ENCODE measurements around the gene L3MBTL4.

The L3MBTL4 gene

DNA sequence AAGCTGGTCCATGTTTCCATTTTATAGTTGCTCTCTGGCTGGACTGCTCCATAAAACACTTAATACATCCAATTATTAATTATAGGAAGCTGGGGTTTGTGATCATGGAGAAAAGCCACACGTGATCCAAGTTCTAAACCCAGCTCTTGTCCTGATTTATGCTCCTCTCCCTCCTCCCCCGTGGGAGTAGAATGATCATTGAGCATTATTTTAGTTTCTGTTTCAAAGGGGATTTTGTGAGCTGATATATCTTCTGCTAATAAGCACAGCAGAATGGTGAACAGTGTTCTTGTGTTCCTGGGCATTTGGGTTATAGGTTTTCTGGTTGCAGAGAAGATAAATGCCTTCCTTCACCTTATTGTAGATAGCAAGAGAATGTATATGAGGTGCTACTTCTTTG is 383.7 kb downstream of the L3MBTL4 start:
- no peak for DNase-seq (ENCODE audit: low spot score)

DNA sequence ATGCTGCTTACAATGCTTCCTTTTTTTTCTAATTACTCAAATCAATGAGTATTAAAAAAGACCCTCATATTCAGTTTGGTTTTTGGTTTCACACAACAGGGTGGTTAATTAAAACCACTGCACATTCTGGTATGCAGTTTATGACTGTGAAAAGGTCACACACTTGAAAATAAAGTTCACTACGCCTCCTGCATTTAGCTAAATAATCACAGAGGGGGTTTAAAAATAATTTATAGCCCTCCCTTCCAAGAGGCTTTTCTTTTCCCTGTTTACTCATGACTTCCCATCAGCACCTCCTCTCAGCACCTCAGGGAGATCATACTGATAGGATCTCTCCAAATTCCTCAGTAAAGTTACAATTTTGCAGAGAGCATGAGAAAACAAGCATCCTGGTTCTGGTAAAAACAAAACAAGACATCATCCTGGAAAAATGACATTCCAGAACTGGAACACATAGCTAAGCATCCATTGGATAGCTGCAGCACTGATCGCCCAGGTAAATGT is 389.9 kb downstream of the L3MBTL4 start:
- no peak for DNase-seq (ENCODE audit: low spot score)

DNA sequence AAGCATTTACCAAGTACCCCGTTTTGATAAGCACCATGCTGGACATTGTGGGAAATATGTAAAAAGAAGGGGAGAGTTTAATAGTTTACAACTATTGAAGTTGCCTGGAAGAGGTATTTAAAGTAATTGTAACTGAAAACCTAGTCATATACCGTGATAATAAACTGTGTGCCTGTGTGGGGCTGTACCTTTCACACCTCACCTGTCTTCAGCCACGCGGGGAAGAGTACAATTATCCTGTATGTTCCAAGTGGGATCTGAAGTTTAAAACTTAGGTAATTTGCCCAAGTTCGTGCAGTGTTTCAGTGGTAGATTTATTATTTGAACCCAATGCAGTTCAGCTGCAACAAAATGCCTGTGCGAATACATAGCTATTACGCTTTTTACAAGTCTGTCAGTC is 391.2 kb downstream of the L3MBTL4 start:
- DNase-seq (ENCODE audit: low spot score) = no peak

DNA sequence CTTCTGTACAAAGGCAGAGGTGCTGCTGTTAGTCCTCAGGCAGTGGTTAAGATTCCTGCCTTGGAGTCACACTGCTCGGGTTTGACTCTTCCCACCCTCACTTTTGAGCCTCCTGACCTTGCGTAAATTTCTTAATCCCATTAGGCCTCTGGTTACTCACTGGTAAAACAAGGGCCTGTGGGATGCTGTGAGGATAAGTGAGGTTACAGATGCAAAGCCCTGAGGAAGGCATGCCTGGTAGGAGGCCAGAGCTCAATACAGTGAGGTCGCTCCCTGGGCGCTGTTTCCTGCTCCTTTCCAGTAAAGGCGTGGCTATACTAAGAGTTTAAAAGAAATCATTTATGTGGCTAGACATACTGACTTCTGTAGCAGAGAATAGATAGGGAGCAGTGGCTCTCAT is 391.9 kb downstream of the L3MBTL4 start:
- no peak for DNase-seq (ENCODE audit: low spot score)

DNA sequence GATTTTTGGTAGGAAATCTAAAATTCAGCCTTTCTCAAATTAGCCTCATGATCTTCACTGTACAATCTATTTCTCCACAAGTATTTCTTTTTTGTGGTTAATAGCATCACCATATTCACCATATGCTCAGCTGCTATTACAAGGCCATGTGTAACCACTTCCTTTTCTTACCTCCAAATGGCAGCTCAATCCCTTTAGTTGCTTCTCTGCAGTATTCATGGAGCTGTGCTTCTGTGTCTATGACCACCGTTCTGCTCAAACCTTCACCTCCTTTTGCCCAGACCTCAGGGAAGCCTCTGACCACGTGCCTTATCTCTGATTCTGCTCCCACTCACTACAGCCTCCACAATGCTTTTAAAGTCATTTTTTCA is 392.7 kb downstream of the L3MBTL4 start:
- no peak for DNase-seq (ENCODE audit: low spot score)

DNA sequence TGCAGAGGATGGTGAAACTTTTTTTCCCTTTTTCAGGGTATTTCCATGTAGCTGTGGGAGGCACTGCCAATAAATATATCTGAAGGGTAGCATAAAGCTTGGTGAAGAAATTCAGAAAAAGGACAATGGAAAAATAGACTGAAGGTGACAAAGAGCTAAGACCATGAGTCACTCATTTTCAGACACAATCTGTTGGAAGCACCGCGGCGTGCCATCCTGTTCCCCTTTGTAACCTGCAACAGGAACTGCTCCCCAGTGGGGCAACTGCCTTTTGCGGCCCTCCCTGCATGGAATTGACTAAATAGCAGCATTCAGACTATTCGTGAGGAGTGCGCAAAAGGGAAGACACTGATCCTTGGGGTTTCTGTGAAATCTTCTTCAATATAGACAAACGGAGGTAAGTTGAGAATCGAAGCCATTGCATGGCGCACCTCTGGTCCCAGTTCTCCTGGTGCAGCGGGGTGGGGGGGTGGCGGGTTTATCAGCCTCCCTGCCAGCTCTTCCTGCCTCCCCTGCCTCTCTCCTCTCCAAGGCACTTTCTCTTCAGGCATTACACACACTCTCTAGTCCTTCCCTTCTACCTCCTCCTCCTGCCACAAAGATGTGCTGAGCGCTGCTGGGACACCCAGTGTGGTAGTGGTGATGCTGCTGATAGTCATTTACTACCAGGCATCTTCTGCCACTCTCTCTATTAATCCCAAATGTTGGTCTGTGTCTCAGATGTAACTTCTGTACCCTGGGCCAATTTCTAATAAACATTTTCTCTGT is 393.2 kb downstream of the L3MBTL4 start:
- no peak for DNase-seq (ENCODE audit: low spot score)

DNA sequence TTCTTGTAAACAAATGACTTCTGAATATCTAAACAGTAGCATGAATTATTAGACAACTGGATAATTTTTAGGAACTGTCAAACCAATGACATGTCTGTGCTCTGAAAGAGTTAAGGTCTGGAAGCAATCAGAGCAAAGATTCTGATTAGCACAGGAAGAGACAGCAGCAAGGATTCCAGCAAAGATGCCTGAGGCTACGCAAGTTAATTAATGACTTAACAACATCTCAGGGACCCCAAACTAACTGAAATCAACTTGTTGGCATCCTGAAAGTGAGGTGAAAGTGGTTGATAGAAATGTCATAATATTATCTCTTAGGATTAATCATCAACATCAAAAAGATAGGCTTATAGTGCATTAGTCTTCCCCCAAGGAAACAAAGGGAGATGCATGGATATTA is 396.0 kb downstream of the L3MBTL4 start:
- DNase-seq (ENCODE audit: low spot score) = no peak

DNA sequence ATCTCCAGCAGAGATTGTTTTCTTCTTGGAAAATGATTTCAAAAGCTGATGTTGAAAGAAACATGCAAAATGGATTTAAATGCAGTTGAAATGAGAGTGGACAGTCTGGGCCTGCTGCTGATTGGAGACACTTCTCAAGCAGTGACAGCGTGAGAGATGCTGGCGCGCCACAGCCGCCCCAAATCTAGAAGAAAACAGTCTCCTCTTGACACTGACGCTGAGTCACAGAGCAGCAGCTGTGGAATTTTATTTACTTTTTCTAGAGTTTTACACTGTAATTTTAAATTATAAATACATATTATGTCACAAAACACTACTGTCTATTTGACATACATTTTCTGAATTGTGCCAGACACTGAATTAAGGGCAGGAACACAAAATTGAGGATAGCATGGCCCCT is 397.5 kb downstream of the L3MBTL4 start:
- DNase-seq (ENCODE audit: low spot score) = no peak

DNA sequence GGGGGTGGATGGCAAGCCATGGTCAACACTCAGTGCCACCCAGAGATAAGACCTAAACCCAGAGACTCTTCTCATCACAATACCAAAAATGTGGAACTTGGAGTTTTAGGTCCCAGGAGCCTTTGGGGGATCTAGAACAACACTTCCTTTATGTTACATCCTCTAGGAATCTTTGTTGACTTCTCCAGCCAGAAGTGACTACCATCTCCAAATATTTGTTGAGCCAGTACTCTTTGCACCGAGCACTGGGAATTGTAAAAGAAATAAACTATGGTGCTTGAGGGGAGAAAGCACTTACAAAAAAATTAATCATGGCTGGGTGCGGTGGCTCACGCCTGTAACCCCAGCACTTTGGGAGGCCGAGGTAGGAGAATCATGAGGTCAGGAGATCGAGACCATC is 399.3 kb downstream of the L3MBTL4 start:
- no peak for DNase-seq (ENCODE audit: low spot score)

DNA sequence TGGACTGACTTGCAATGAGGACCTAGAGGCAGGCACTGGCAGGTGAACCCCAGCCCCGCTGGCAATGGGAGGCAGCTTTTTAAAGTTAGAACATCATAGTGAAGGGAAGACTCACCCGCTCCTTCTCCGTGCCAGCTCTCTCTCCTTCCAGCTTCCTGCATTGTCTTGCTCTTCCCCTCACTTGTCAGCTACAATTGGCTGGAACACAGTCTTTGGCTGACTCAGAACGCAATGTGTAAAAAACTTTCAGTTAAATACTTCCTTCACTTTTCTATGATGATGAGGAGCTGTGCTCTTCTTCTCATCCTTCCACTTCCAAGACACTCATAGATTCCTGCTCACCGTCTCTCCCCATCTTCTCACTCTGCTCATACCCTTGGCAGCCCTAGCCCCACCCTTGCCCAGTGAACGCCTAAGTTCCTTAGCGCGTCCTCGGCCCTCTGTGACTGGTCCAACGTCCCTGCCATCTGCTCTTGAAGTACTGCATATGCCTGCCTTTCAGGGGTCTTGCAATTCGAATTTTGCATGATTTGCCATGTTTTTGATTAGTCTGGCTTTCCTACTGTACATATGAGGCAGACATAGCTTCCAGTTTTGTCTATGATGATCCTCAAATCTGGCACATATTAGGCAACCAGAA is 401.4 kb downstream of the L3MBTL4 start:
- DNase-seq (ENCODE audit: low spot score) = no peak

DNA sequence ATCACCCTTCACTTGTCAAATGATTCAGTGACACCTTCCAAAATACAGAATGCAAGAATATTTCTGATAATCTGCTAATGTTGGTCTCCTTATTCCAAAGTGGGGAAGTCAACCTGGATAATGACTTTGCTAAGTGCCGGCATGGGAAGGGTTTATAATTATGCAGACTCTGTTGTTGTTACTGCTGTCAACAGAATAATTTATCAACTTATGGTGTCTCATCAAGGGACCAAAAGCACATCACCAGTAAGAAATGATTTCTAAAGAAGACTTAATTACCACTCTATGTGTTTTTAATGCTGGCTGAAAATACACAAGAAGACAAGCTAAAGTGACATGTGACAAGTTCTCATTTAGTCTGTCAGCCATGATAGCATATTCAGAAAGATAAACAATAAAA is 403.8 kb downstream of the L3MBTL4 start:
- no peak for DNase-seq (ENCODE audit: low spot score)

DNA sequence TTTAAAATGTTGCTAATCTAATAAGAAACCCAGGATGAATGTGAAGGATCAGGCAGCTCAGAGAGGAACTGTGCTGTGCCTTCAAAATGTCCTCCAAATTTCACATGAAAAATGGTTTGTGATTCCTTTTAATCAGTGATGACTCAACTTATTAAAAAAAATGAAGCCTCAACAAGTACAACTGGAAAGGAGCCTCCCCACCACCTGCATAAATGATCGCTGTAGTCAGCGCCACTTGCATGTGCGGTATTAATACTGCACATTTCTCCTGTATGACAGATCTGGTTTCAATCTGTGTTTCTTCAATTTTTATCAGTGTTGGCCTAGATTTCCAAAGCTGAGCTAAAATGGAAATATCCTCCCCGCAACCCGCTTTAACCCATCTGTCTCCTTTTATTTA is 404.4 kb downstream of the L3MBTL4 start:
- no peak for DNase-seq (ENCODE audit: low spot score)

DNA sequence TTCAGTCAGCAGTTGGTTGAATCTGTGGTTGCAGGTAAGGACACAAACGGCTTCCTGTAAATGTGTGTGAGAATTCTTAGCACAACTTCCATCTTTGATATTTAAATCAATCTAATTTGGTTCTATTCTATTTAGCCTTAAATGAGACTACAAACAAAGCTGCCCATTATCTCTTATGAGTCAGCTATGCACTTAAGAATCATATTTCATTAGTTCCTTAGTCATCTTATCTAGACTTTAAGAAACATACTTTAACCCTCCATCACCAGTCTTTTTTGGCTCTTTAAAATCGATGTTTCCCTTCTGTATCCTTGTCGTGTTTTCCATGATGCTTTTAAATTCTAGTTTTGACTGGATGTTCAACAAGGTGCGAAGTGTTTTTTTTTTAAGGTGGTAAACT is 405.0 kb downstream of the L3MBTL4 start:
- DNase-seq (ENCODE audit: low spot score) = no peak

DNA sequence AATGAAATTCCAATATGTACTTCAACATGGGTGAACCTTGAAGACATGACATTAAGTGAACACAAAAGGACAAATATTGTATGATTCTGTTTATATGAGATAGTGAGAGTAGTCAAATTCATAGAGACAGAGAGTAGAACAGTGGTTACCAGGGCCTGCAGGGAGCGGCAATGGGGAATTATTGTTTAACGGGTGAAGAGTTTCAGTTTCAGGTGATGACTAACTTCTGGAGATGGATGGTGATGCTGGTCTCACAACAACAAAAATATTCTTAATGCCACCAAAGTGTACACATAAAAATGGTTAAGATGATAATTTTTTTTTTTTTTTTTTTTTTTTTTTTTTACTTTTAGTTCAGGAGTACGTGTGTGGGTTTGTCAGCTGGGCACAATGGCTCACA is 410.0 kb downstream of the L3MBTL4 start:
- DNase-seq (ENCODE audit: low spot score) = no peak

DNA sequence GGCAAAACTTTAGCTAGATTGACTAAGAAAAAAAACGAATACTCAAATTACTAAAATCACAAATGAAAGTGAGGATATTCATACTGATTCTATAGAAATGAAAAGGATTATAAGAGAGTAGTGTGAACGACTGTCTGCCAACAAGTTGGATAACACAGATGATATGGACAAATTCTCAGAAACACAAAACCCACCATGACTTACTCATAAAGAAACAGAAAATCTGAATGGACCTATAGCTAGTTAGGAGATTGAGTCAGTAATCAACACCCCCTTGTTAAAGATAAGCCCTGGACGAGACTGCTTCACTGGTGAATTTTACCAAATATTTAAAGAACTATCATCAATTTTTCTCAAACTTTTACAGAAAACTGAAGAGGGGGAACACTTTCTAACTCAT is 410.6 kb downstream of the L3MBTL4 start:
- DNase-seq (ENCODE audit: low spot score) = no peak

DNA sequence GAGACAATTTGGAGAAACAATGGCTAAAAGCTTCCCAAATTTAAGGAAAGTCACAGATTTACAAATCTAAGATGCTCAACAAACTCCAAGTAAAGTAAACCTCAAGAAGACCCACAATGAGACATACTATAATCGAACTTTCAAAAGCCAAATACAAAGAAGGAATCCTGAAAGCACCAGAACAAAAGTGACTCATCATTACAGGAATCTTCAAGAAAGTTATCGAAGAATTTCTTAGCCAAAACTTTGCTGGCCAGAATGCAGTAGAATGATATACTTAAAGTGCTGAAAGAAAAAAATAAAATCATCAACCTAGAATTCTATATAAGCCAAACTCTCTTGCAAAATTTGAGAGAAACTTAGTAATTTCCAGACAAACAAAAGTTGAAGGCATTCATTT is 412.8 kb downstream of the L3MBTL4 start:
- no peak for DNase-seq (ENCODE audit: low spot score)

DNA sequence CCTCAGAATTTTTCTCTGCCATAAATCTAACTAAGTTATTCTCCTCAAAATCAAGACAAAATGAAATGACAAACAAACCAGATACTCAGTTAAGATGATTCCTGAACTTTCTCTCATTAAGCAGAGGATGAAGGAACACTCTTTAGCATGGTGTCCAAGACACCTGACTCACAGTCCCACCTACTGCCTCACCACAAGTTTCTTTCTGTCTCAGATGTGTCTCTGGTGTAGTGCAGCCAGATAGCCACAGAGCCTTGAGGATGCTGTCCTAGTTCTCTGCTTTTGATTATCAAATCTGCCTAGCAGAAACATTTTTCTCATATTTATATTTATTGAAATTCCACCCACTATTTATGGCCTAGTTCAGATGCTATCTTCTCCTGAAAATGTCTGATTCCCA is 415.8 kb downstream of the L3MBTL4 start:
- no peak for DNase-seq (ENCODE audit: low spot score)

DNA sequence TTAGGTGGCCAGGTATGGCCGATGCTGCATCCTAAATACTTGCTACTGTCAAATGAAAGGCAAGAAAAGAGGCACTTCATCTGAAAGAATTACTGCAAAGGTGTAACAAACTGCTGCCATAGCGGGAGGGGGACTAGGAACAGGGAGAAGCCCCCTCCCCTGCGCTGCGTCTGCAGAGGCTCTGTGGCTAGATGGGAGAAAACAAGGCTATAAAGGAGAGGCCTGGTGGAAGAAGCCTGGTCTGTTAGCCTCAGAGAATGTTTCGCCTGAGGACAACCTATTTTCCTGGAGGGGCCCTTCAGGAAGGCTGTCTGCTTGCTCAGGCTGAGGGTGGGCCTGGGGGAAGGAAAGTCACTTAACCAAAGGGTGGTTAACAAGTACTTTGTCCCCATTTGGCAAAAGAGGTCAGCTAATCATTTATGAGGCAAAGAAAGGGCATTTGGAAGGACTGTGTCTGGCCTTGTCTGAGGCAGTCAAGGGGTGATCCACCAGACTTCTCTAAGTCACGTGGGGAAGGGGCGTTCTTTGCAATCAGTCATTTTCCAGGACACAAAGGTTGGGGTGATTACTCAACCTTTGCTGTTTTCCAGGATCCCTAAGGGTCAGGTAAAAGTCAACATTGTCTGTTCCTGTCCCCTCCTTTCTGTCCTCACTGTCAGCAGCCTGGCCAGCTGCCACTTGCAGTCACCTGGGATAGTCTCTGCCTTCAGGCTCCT is 416.4 kb downstream of the L3MBTL4 start:
- DNase-seq (ENCODE audit: low spot score) = no peak

DNA sequence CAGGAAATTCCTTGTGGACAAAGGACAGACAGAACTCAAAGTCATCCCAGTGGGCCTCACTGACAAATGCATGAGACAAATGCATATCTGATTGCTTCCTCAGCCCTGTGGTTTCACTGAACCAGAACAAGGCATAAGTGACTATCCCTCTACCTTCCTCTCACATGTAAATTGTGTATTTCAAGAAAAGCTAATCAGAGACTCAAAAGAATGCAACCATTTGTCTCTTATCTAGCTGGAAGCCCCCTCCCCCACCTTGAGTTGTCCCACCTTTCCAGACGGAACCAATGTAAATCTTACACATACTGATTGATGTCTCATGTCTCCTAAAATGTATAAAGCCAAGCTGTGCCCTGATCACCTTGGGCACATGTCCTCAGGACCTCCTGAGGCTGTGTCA is 417.4 kb downstream of the L3MBTL4 start:
- DNase-seq (ENCODE audit: low spot score) = no peak

DNA sequence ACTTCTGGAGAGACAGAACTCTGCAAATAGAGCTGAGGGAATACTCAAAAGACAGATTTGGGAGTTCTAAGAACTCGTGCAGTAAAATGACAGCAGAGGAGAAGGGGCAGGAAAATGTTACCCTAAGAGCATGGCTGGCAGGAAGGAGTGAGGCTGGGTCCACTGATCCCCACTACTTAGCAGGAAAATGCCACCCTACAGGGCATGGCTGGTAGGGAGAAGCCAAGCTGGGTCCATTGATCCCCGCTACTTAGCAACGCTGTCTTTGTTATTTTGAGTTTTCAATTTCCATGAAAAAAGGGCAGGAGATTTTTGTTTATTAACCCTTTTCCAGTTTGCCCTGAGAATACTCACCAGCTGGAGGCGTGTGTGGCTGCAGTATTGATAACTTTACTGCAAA is 419.1 kb downstream of the L3MBTL4 start:
- DNase-seq (ENCODE audit: low spot score) = no peak

DNA sequence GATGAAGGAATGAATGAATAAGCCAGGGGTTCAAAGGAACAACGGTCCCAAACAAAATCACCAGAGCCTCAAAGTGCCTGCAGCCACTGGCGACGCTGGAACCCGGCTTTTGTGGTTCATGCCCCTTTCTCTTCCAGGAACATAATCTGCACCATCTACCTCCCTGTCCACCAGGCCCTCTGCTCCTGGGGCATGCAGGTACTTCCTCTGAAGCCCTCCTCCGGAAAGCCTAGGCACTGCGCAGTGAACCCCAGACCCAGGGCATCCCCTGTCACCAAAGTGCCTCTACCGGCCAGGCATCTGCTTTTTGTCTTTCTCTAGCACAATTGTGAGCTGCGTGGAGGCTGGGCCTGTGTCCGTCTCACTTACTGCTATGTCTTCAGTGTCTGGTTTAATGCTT is 420.8 kb downstream of the L3MBTL4 start:
- no peak for DNase-seq (ENCODE audit: low spot score)

DNA sequence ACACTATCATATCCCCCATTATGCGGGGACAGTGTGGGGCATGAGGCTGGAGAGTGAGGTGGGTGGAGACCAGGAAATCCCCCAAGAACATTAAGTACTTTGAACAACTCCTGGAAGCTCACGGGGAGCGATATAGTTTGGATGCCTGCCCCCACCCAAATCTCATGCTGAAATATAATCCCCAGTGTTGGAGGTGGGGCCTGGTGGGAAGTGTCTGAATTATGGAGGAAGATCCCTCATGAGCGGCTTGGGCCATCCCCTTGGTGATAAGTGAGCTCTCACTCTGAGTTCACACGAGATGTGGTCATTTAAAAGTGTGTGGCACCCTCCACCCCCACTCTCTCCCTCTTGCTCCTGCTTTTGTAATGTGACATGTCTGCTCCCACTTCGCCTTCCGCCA is 422.3 kb downstream of the L3MBTL4 start:
- no peak for DNase-seq (ENCODE audit: low spot score)

DNA sequence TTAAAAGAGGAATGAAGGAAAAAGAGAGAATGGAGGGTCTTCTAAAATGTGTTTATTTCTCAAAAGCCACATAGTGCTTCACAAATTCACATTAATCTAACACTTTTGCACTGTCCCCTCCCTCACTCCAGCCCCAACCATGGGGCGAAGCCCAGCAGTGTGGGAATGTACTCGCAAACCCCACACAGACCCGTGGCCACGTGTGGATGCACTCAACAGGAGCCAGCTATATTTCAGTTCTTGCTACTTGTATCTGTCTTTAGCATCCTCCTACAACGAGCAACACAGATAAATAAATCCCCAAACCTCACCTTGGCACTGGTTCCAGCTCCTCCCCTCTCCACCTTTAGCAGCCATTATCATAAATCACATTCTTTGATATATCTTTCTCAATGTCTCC is 427.5 kb downstream of the L3MBTL4 start:
- DNase-seq (ENCODE audit: low spot score) = no peak
